SU-DHL-6 (cell line): ENCODE results near the gene NFATC3.

Experiments
- H2AFZ ChIP-seq: fragments of 200-600 bp; sonication (generic); 2 replicates; pipeline ENCODE4 v1.6.1; 2014; ENCODE audit warnings: low read depth, mild to moderate bottlenecking, moderate library complexity, mixed read lengths, antibody characterized with exemption, low read length; ENCODE audit not compliant: severe bottlenecking
- H3F3A ChIP-seq: fragments of 200-600 bp; shearing (Covaris generic); 2 replicates; pipeline ENCODE4 v1.6.0; 2016; ENCODE audit warnings: antibody characterized with exemption, mild to moderate bottlenecking; ENCODE audit not compliant: insufficient read depth
- H3K27ac ChIP-seq: fragments of 200-600 bp; sonication (generic); 2 replicates; pipeline ENCODE4 v1.5.1; 2016; ENCODE audit warnings: low read depth, mild to moderate bottlenecking, low read length, moderate library complexity, mixed read lengths
- H3K27me3 ChIP-seq: fragments of 200-600 bp; sonication (generic), shearing (Covaris generic); 2 replicates; pipeline ENCODE4 v1.6.0; 2014; ENCODE audit warnings: mild to moderate bottlenecking, low read length
- H3K36me3 ChIP-seq: fragments of 200-600 bp; sonication (generic); 2 replicates; pipeline ENCODE4 v1.6.1; 2014; ENCODE audit warnings: mild to moderate bottlenecking, low read length, mixed read lengths
- H3K4me2 ChIP-seq: fragments of 300-600, 200-600 bp; shearing (Covaris generic), sonication (generic); 2 replicates; pipeline ENCODE4 v1.6.0; 2014; ENCODE audit warnings: low read length, low read depth, mild to moderate bottlenecking; ENCODE audit not compliant: poor library complexity, severe bottlenecking
- H3K4me3 ChIP-seq: fragments of 200-600 bp; sonication (generic); 2 replicates; pipeline ENCODE4 v1.5.1; 2014; ENCODE audit warnings: antibody characterized with exemption, low read length, mild to moderate bottlenecking, mixed read lengths; ENCODE audit not compliant: insufficient read depth, poor library complexity, severe bottlenecking
- H3K79me2 ChIP-seq: fragments of 200-600 bp; sonication (generic); 2 replicates; pipeline ENCODE4 v1.6.1; 2014; ENCODE audit warnings: mild to moderate bottlenecking, low read length, moderate library complexity; ENCODE audit not compliant: insufficient read depth
- H3K9ac ChIP-seq: fragments of 200-600 bp; sonication (generic); 2 replicates; pipeline ENCODE4 v1.7.0; 2014; ENCODE audit warnings: mild to moderate bottlenecking, low read length
- H3K9me2 ChIP-seq: fragments of 200-600 bp; sonication (generic); replicated peaks from 2 replicates; pipeline ENCODE4 v1.6.1; 2014; ENCODE audit warnings: low read length; ENCODE audit not compliant: insufficient read depth
- H3K9me3 ChIP-seq: fragments of 200-600 bp; sonication (generic); 2 replicates; pipeline ENCODE4 v1.6.1; 2014; ENCODE audit warnings: low read length, mixed read lengths; ENCODE audit not compliant: insufficient read depth
- H4K20me1 ChIP-seq: fragments of 200-600 bp; sonication (generic); 2 replicates; pipeline ENCODE4 v1.6.1; 2014; ENCODE audit warnings: low read depth, mild to moderate bottlenecking, antibody characterized with exemption, low read length, moderate library complexity, mixed read lengths
- EZH2phosphoT487 ChIP-seq: fragments of 200-600 bp; sonication (generic), shearing (Covaris generic); conservative IDR thresholded peaks from 2 replicates; pipeline ENCODE4 v1.6.1; 2018; ENCODE audit warnings: mild to moderate bottlenecking, antibody characterized with exemption, low read length, moderate library complexity, mixed read lengths
- TF ChIP-seq, protein P1 (sequence below): fragments of 200-600 bp; sonication (generic); IDR thresholded peaks from one replicate; pipeline ENCODE4 v1.5.1; 2017; ENCODE audit warnings: antibody characterized with exemption, mild to moderate bottlenecking, low read length, moderate library complexity; ENCODE audit not compliant: insufficient read depth, poor library complexity, severe bottlenecking

Gene NFATC3

DNA sequence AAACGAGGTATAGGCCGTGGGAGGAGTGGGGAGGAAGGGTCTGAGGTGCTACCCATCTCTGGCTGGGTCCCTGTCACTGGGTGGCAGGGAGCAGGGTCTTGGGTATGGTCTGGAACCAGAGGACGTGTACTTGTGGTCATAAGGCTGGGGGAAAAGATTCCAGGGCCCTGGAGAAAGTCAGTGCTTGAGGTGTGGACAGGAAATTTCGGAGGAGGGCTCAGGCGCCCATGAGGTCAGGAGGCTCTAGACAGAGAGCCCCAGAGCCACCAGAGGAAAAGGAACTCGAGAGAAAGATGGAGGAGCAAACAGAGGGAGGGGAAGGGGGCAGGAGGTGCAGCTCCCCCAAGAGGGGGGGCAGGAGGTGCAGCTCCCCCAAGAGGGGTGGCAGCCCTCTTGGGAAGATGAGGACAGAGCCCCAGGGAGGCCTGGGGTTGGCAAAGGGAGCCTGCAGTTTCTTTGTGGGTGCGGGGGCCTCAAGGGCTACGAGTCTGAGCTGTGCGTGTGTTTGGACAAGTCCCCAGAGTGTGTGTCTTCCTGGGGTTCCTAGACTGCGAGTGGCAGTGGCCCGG lies 178.5 kb downstream of the NFATC3 start:
- H3K4me2 ChIP-seq, result peak overlapping the region; percentile 86
- H3K9me2 ChIP-seq, result no peaks in the 10 kb centered on the region
- H3K27ac ChIP-seq, result peak overlapping the region; percentile 80
- H3K9ac ChIP-seq, result peak overlapping the region; percentile 93
- peak overlapping the region; percentile 0 for H2AFZ ChIP-seq
- H3K79me2 ChIP-seq, result peaks cover 42% of the 10 kb centered on the region
- H3K9me3 ChIP-seq, result no peaks in the 10 kb centered on the region
- peaks cover 4% of the 10 kb centered on the region; the same call in 1 of the 2 replicates for H3F3A ChIP-seq
- H3K4me3 ChIP-seq, result peak overlapping the region; percentile 88
- TF ChIP-seq EZH2phosphoT487, result no peak
- TF ChIP-seq, protein P1, sequence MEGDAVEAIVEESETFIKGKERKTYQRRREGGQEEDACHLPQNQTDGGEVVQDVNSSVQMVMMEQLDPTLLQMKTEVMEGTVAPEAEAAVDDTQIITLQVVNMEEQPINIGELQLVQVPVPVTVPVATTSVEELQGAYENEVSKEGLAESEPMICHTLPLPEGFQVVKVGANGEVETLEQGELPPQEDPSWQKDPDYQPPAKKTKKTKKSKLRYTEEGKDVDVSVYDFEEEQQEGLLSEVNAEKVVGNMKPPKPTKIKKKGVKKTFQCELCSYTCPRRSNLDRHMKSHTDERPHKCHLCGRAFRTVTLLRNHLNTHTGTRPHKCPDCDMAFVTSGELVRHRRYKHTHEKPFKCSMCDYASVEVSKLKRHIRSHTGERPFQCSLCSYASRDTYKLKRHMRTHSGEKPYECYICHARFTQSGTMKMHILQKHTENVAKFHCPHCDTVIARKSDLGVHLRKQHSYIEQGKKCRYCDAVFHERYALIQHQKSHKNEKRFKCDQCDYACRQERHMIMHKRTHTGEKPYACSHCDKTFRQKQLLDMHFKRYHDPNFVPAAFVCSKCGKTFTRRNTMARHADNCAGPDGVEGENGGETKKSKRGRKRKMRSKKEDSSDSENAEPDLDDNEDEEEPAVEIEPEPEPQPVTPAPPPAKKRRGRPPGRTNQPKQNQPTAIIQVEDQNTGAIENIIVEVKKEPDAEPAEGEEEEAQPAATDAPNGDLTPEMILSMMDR, result no peak
- no peaks in the 10 kb centered on the region for H3K36me3 ChIP-seq
- H3K27me3 ChIP-seq, result no peaks in the 10 kb centered on the region
- no peaks in the 10 kb centered on the region for H4K20me1 ChIP-seq

DNA sequence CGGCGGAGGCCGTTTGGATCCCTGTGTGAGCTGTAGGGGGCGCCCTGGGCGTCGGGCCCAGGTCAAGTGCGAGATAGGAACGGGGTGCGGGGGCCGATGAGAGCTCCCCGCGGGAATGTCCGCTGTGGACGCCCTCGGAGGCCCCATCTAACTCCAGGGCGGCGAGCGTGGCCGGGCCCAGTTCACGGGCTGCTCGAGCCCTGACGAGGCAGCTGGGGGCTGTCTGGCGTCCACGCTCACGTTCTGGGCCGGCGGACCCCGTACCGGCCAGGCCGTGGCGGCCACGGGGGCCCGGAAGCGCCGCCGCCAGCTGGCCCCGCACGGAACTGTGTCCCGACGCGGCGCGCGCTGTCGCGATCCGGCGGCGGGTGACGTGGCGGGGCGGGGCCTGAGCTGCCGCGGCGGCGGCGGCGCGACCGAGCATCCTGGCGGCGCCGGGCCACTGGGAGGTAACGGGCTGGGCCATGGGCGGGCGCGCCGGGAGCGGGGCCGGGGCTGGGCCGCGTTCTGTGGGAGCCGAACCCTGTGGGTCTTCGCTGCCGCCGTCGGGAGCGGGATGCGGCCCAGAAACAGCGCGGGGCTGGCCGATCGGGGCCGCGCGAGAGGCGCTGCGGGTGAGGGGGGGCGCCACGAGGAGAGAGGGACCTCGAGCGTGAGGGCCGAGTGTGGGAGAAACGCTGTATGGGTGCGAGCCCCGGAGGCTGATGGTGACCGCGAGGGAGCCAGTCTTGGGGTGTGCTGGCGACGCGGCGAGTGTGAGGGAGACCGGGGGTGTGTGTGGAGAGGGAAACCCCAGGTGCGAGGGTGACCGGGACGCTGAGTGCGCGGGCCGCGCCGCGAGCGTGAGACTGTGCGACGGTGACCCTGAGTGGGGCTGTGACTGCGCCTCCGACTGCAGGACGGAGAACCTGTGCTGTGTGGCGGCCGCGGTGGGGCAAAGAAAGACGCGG lies 179.2 kb downstream of the NFATC3 start, which contains the start of gene SLC7A6:
Gene SLC7A6 (plus strand): TSS at position 399 of the 950 bp plus-strand sequence. CDS start 10,201 bp downstream, outside the sequence.
- H3K79me2 ChIP-seq, result peaks cover 50% of the 10 kb centered on the region
- H3K27ac ChIP-seq, result peak within 1 kb of the TSS; percentile 80
- no peaks in the 10 kb centered on the region for H3K9me2 ChIP-seq
- H2AFZ ChIP-seq, result peak within 1 kb of the TSS; percentile 43
- H3K36me3 ChIP-seq, result no peaks in the 10 kb centered on the region
- H4K20me1 ChIP-seq, result no peaks in the 10 kb centered on the region
- H3K4me2 ChIP-seq, result peak within 1 kb of the TSS; percentile 86
- peak within 1 kb of the TSS; percentile 93 for H3K9ac ChIP-seq
- peaks cover 4% of the 10 kb centered on the region; the same call in 1 of the 2 replicates for H3F3A ChIP-seq
- H3K27me3 ChIP-seq, result no peaks in the 10 kb centered on the region
- peak within 1 kb of the TSS; percentile 88 for H3K4me3 ChIP-seq
- TF ChIP-seq EZH2phosphoT487, result no peak
- TF ChIP-seq, protein P1, result peak; percentile 71
- H3K9me3 ChIP-seq, result no peaks in the 10 kb centered on the region

DNA sequence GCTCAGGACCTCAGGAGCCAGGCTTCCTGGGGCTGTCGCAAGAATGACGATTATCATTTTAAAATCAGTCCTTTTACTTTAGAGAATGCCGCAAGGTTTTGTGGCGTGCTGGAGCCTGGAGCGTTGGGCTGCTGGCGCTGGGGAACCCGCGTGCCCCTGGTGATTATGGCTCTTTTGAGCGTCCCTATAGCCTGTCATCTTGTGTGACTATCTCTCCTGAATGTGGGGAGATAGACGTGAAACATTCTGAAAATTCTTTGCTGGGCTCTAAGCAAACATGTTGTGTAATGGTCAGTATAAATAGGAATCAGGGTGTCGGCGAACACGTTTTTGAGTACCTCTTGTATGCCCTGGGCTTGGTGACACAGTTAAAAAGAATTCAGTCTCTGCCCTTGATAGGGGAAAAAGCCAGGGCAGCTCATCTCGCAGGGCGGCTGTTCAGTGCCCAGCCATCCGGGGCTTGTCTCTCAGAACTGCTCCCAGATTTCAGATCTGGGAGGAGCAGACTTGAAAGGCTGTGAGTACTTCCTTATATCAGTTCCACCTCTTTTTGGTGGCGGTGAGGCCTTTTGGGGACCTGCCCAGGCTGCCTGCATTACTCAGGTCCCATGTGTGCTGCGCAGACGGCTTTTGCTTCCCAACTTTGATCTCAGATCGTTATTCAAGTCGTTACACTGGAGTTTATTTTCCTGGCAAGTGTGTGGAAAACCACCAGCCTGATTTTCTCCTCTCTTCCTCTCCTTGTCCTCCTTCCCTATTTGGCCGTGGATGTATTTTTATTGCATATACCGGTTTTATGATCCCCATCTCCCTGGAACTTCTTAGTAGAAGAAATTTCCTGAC lies 180.1 kb downstream of the NFATC3 start:
- Histone ChIP-seq H3K9me2 (no peaks in the 10 kb centered on the region), H3K9me3 (no peaks in the 10 kb centered on the region), H4K20me1 (no peaks in the 10 kb centered on the region), H3K36me3 (no peaks in the 10 kb centered on the region), H3K27ac (peak overlapping the region; percentile 80), H3K27me3 (no peaks in the 10 kb centered on the region), H3K4me3 (peak overlapping the region; percentile 88), H3F3A (peaks cover 4% of the 10 kb centered on the region; the same call in 1 of the 2 replicates), H2AFZ (peak overlapping the region; percentile 43), H3K4me2 (peak overlapping the region; percentile 86), H3K79me2 (peaks cover 59% of the 10 kb centered on the region), H3K9ac (peak overlapping the region; percentile 93)
- TF ChIP-seq, protein P1, result no peak
- TF ChIP-seq EZH2phosphoT487, result no peak
